Retinal pigment epithelial cell (primary cell): ENCODE results near the gene LUZP1.

Experiments used
- DNase-seq: peaks from one replicate; pipeline ENCODE4 v3.0.0-alpha.2; 2010; ENCODE audit warnings: low read depth
- H3K4me3 ChIP-seq: 2 replicates; pipeline ENCODE4 v1.5.1; 2011; ENCODE audit warnings: mild to moderate bottlenecking, low read length, control low read depth, moderate library complexity
- CTCF ChIP-seq: conservative IDR thresholded peaks from 2 replicates; pipeline ENCODE4 v1.5.1; 2011; ENCODE audit warnings: low read depth, low read length, control low read depth, inconsistent platforms

Gene LUZP1

GRCh38 chr1:23108918-23109533 lies 59.6 kb downstream of the LUZP1 start:
- no peak overlapping the region for H3K4me3 ChIP-seq
- no peak for TF ChIP-seq CTCF
- DNase-seq = no peak

- DNase-seq = no peak
- no peak for TF ChIP-seq CTCF
- H3K4me3 ChIP-seq = no peak overlapping the region
Observed at GRCh38 chr1:23103001-23103889, 65.4 kb downstream of the LUZP1 start.

- TF ChIP-seq CTCF = no peak
- DNase-seq = no peak
- no peak overlapping the region for H3K4me3 ChIP-seq
Observed at GRCh38 chr1:23102289-23102688, 66.4 kb downstream of the LUZP1 start.

- H3K4me3 ChIP-seq = no peak overlapping the region
- DNase-seq = no peak
- no peak for TF ChIP-seq CTCF
Observed at GRCh38 chr1:23101887-23102286, 66.8 kb downstream of the LUZP1 start.

- DNase-seq = no peak
- no peak overlapping the region for H3K4me3 ChIP-seq
- no peak for TF ChIP-seq CTCF
Observed at GRCh38 chr1:23101101-23101827, 67.4 kb downstream of the LUZP1 start.

GRCh38 chr1:23100074-23100748 lies 68.4 kb downstream of the LUZP1 start:
- peak; percentile 68 for DNase-seq
- TF ChIP-seq CTCF = no peak
- no peak overlapping the region for H3K4me3 ChIP-seq
